ENCODE data around the gene CD38. TPM values are rescaled to one million over a fixed set of nuclear protein-coding genes. Genes with fewer than 3 reads are reported as not detected.

Gene CD38
- total RNA-seq, 4 donors from 2014 or later = 2.7 to 7.5 (median 3.4) TPM; not detected in 1

DNA sequence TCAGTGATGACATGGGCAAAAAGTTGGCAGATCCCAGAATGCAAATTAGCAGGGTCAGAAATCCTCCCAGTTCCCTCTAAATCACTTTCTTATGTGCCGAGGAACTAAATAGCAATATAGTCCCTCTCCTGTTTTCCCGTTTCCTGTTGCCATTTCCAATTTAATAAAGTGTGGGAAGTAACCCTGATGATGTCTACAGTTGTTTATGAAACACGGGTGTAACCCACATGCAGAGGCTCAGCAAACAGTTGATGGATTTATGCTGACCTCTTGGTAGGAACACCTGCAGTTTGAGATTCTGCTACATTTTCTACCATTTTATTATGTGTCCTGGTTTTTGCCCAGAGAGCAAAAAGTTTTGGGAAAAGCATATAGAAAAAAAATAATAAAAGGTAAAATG is 103.7 kb downstream of the CD38 start:
- H3K27ac ChIP-seq = no peak overlapping the region
- in situ Hi-C loops (cut with MboI; ENCODE audit: low pct_ligation_motif_present in 1 of 4, low pct_unique_long_range_greater_than_20kb in 1 of 4, low sequenced_read_pairs in 3 of 4) (loop anchor here in 2 of 4 donors (10.0 kb wide), 1 partner anchor 73 kb away; no protein-coding TSS in a partner anchor), intact Hi-C loops (cut with DNase I; ENCODE audit: low total_unique reads) (loop anchor here (5.0 to 10.0 kb wide), 2 partner anchors 73 to 115 kb away; no protein-coding TSS in a partner anchor)
- WGBS, 2 donors (ENCODE audit: low coverage in 1 of 2) = 47 to 60% methylated on average over 3 of the region's 3 CpGs
- TF ChIP-seq POLR2A (IDR thresholded peaks at IDR 0.05) (no peak), POLR2AphosphoS5 (IDR thresholded peaks at IDR 0.05) (no peak), EP300 (IDR thresholded peaks at IDR 0.05; ENCODE audit: low read depth) (no peak)
- TF ChIP-seq, protein P1, sequence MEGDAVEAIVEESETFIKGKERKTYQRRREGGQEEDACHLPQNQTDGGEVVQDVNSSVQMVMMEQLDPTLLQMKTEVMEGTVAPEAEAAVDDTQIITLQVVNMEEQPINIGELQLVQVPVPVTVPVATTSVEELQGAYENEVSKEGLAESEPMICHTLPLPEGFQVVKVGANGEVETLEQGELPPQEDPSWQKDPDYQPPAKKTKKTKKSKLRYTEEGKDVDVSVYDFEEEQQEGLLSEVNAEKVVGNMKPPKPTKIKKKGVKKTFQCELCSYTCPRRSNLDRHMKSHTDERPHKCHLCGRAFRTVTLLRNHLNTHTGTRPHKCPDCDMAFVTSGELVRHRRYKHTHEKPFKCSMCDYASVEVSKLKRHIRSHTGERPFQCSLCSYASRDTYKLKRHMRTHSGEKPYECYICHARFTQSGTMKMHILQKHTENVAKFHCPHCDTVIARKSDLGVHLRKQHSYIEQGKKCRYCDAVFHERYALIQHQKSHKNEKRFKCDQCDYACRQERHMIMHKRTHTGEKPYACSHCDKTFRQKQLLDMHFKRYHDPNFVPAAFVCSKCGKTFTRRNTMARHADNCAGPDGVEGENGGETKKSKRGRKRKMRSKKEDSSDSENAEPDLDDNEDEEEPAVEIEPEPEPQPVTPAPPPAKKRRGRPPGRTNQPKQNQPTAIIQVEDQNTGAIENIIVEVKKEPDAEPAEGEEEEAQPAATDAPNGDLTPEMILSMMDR (IDR thresholded peaks at IDR 0.05) = no peak
- H3K4me3 ChIP-seq = no peak overlapping the region
- no peaks in the 10 kb centered on the region for H3K9me3 ChIP-seq
- peaks cover 3 to 18% (median 12%) of the 10 kb centered on the region in 4 donors for H3K4me1 ChIP-seq
- no peaks in the 10 kb centered on the region for H3K36me3 ChIP-seq
- no peak for DNase-seq
- no peaks in the 10 kb centered on the region for H3K27me3 ChIP-seq

DNA sequence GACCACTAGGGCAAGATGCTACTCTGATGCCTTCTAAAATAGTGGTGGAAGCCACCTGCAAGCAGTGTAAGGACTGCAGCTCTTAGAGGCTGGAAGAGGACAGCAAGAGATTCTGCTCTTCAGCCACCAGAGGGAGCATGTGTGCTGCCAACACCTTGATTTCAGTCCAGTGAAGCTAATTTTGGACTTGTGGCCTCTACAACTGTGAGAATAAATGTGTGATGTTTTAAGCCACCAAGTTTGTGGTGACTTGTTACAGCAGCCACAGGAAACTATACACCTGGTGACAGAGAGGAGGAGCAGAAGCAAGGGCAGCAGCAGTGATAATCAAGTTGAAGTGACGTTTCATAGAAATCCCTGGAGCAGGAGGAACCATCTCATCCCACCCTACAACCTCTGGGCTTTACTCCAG is 104.6 kb downstream of the CD38 start:
- in situ Hi-C loops (cut with MboI; ENCODE audit: low pct_ligation_motif_present in 1 of 4, low pct_unique_long_range_greater_than_20kb in 1 of 4, low sequenced_read_pairs in 3 of 4) = loop anchor here in 2 of 4 donors (10.0 kb wide), 1 partner anchor 72 kb away; no protein-coding TSS in a partner anchor
- intact Hi-C loops (cut with DNase I; ENCODE audit: low total_unique reads) = loop anchor here (5.0 to 10.0 kb wide), 2 partner anchors 72 to 115 kb away; no protein-coding TSS in a partner anchor
- peak; percentile 33 for DNase-seq
- H3K9me3 ChIP-seq = no peaks in the 10 kb centered on the region
- no peak overlapping the region for H3K27ac ChIP-seq
- no peaks in the 10 kb centered on the region for H3K36me3 ChIP-seq
- TF ChIP-seq, protein P1 (IDR thresholded peaks at IDR 0.05) = peak; percentile 85 to 94 (median 88)
- no peak for TF ChIP-seq EP300 (IDR thresholded peaks at IDR 0.05; ENCODE audit: low read depth)
- WGBS, 2 donors (ENCODE audit: low coverage in 1 of 2) = 78 to 100% methylated on average over 1 of the region's 1 CpG
- no peak overlapping the region for H3K4me3 ChIP-seq
- no peaks in the 10 kb centered on the region for H3K27me3 ChIP-seq
- H3K4me1 ChIP-seq = peaks cover 3 to 18% (median 12%) of the 10 kb centered on the region in 4 donors

DNA sequence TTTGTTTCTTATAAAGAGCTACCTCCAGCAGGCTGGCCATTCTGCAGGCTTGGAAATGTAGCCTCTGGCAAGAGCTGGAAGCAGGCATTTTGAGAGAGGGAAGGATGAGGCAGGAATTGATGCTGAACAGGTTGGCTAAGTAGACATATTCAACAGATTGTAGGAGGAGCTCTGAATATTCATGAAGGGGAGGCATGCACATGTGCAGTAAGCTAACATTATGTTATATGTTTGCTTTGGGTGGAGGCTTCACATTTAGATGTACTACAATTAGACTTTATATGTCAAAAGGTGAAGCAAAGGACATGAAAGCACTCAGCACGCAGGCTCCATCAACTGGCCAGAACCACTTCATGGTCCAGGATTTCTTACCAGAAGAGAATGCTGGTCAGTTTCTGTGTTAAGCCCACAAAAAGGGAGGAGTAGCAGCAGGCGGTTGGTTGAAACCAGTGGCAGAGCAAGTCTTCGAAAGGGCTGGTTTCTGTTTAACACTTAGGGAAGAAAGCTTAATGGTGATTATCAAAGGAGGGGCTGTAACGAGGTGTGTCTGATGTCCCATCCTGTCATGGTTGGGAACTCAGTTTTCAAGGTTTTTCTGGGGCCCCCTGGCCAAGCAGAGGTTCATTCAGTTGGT is 105.6 kb downstream of the CD38 start:
- WGBS, 2 donors (ENCODE audit: low coverage in 1 of 2) = 18 to 54% methylated on average over 3 to 4 of the region's 4 CpGs
- TF ChIP-seq, protein P1 (IDR thresholded peaks at IDR 0.05) = no peak
- TF ChIP-seq POLR2AphosphoS5 (IDR thresholded peaks at IDR 0.05) (no peak), POLR2A (IDR thresholded peaks at IDR 0.05) (no peak), EP300 (IDR thresholded peaks at IDR 0.05; ENCODE audit: low read depth) (no peak)
- no peak for DNase-seq
- H3K4me3 ChIP-seq = no peak overlapping the region
- intact Hi-C loops (cut with DNase I; ENCODE audit: low total_unique reads) = loop anchor here (5.0 to 10.0 kb wide), 2 partner anchors 71 to 114 kb away; no protein-coding TSS in a partner anchor
- in situ Hi-C loops (cut with MboI; ENCODE audit: low pct_ligation_motif_present in 1 of 4, low pct_unique_long_range_greater_than_20kb in 1 of 4, low sequenced_read_pairs in 3 of 4) = loop anchor here in 2 of 4 donors (10.0 kb wide), 1 partner anchor 71 kb away; no protein-coding TSS in a partner anchor
- H3K36me3 ChIP-seq = no peaks in the 10 kb centered on the region
- no peaks in the 10 kb centered on the region for H3K27me3 ChIP-seq
- no peaks in the 10 kb centered on the region for H3K9me3 ChIP-seq
- peaks cover 3 to 18% (median 12%) of the 10 kb centered on the region in 4 donors for H3K4me1 ChIP-seq
- peak overlapping the region in 1 of 4 donors; percentile 10 for H3K27ac ChIP-seq

DNA sequence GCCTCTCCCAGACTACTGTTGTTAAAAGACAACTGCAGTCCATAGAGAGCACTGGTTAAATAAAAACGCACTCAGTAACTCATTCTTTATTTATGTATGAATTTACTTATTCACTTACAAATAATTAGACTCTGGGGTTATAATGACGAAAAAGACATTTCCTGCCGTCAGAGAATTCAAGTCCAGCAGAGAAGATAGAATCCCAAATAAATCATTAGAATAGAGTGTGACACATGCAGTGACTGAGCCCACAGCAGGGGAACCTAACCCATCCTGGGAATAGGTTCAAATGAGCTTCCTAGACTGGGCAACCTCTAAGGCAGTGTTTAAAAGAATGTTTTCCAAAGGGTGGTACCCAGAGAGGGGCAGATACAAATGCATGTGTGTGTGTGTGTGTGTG is 106.5 kb downstream of the CD38 start:
- Histone ChIP-seq H3K4me1 (peaks cover 3 to 18% (median 12%) of the 10 kb centered on the region in 4 donors), H3K27me3 (no peaks in the 10 kb centered on the region), H3K36me3 (no peaks in the 10 kb centered on the region), H3K9me3 (no peaks in the 10 kb centered on the region), H3K27ac (peak overlapping the region in 1 of 4 donors; percentile 10), H3K4me3 (no peak overlapping the region)
- DNase-seq = no peak
- intact Hi-C loops (cut with DNase I; ENCODE audit: low total_unique reads) (loop anchor here (5.0 to 10.0 kb wide), 2 partner anchors 70 to 113 kb away; no protein-coding TSS in a partner anchor), in situ Hi-C loops (cut with MboI; ENCODE audit: low pct_ligation_motif_present in 1 of 4, low pct_unique_long_range_greater_than_20kb in 1 of 4, low sequenced_read_pairs in 3 of 4) (loop anchor here in 2 of 4 donors (10.0 kb wide), 1 partner anchor 70 kb away; no protein-coding TSS in a partner anchor)
- TF ChIP-seq POLR2AphosphoS5 (IDR thresholded peaks at IDR 0.05) = no peak
- TF ChIP-seq EP300 (IDR thresholded peaks at IDR 0.05; ENCODE audit: low read depth) = no peak
- no peak for TF ChIP-seq POLR2A (IDR thresholded peaks at IDR 0.05)
- TF ChIP-seq, protein P1 (IDR thresholded peaks at IDR 0.05) = no peak
- WGBS, 2 donors (ENCODE audit: low coverage in 1 of 2) = 61 to 77% methylated on average over 3 of the region's 3 CpGs

Data from transverse colon (tissue), 4 donors.